HepG2 (cell line): ENCODE data around the gene NATD1. TPM values are rescaled to one million over a fixed set of nuclear protein-coding genes. Genes with fewer than 3 reads are reported as not detected.

Source experiments
- CCAR2 ChIP-seq: fragments of 200-400 bp; formaldehyde crosslinking; optimal IDR thresholded peaks from 2 replicates; pipeline ENCODE3; 2018; ENCODE audit warnings: low read depth, mild to moderate bottlenecking, low read length, moderate library complexity
- DMAP1 ChIP-seq: IDR thresholded peaks from 2 replicates; pipeline ENCODE4 v1.6.1; 2016
- ELK4 ChIP-seq: sonication (generic); formaldehyde crosslinking; IDR thresholded peaks from 2 replicates; pipeline ENCODE4 v1.9.0; 2021; ENCODE audit warnings: missing genetic modification reagents, borderline replicate concordance
- HMGXB3 ChIP-seq: sonication (generic); formaldehyde crosslinking; IDR thresholded peaks from 2 replicates; pipeline ENCODE4 v1.4.0; 2020; ENCODE audit warnings: missing genetic modification reagents, borderline replicate concordance
- KLF11 ChIP-seq: IDR thresholded peaks from 2 replicates; pipeline ENCODE4 v1.6.1; 2016; ENCODE audit warnings: missing compliant biosample characterization
- LCORL ChIP-seq, 2 experiments: fragments of 450-650 bp in 1 of 2; sonication (generic) in 1 of 2; formaldehyde crosslinking in 1 of 2; IDR thresholded peaks; 2 replicates each; pipeline versions ENCODE4 v1.5.0 to v1.6.1; 2017 to 2020; ENCODE audit warnings: antibody characterized with exemption in 1 of 2, missing genetic modification reagents in 1 of 2
- MXD1 ChIP-seq: sonication (generic); formaldehyde crosslinking; IDR thresholded peaks from 2 replicates; pipeline ENCODE4 v1.4.0; 2020; ENCODE audit warnings: mild to moderate bottlenecking, missing genetic modification reagents
- NFE2L2 ChIP-seq: fragments of 150-350 bp; IDR thresholded peaks from 2 replicates; pipeline ENCODE4 v1.6.1; 2014; ENCODE audit warnings: low read length
- NKX3-1 ChIP-seq: sonication (generic); formaldehyde crosslinking; IDR thresholded peaks from 2 replicates; pipeline ENCODE4 v1.5.0; 2020; ENCODE audit warnings: missing genetic modification reagents
- POLR2A ChIP-seq, 2 experiments: IDR thresholded peaks; 2 replicates each; pipeline ENCODE4 v1.6.1; 2011; ENCODE audit warnings: low read depth in 2 of 2, low read length in 2 of 2, mild to moderate bottlenecking in 1 of 2, moderate library complexity in 1 of 2; ENCODE audit not compliant: insufficient read depth in 1 of 2
- PRPF4 ChIP-seq: fragments of 200-400 bp; formaldehyde crosslinking; IDR thresholded peaks from 2 replicates; pipeline ENCODE4 v1.6.1; 2016; ENCODE audit warnings: low read length, low read depth; ENCODE audit not compliant: poor library complexity, severe bottlenecking
- SRF ChIP-seq: IDR thresholded peaks from 2 replicates; pipeline ENCODE4 v1.6.1; 2011; ENCODE audit warnings: mild to moderate bottlenecking, low read depth, low read length, moderate library complexity
- ZNF142 ChIP-seq: sonication (generic); formaldehyde crosslinking; IDR thresholded peaks from 2 replicates; pipeline ENCODE4 v1.4.0; 2020; ENCODE audit warnings: missing genetic modification reagents
- ZNF34 ChIP-seq: sonication (generic); formaldehyde crosslinking; IDR thresholded peaks from 2 replicates; pipeline ENCODE4 v1.4.0; 2020; ENCODE audit warnings: mild to moderate bottlenecking, missing genetic modification reagents, borderline replicate concordance
- polyA plus RNA-seq, 8 experiments: library from polyadenylated mRNA; depleted of rRNA in 3 of 8; stranded (reverse) in 7 of 8; unstranded in 1 of 8; fragments of >200 nt; fragmentation: Illumina TruSeq in 4 of 8; extraction: Trizol in 4 of 8; gene quantifications; 2 replicates each; pipeline versions ENCODE4 v1.2.1 to v1.2.3, GENCODE V29; 2011 to 2016; ENCODE audit warnings: low read depth in 4 of 8, missing spikeins in 1 of 8, mixed read lengths in 1 of 8; ENCODE audit not compliant: insufficient read depth in 1 of 8
- total RNA-seq, 5 experiments: library from RNA; depleted of rRNA; stranded (reverse); fragments of >200 nt; fragmentation: Illumina TruSeq; extraction: Trizol; gene quantifications; 2 replicates each; pipeline ENCODE4 v1.2.3, GENCODE V29; 2016; ENCODE audit warnings: low read depth in 1 of 5
- TF ChIP-seq, protein P1 (sequence below): sonication (generic); formaldehyde crosslinking; IDR thresholded peaks from 2 replicates; pipeline ENCODE4 v1.5.1; 2020; ENCODE audit warnings: mild to moderate bottlenecking, missing genetic modification reagents, borderline replicate concordance

The NATD1 gene
- total and polyA plus RNA-seq, 2 of the 13 experiments (the other 11 are each of a cell fraction or from before 2014, with no cell fraction given): 0.31 to 2.3 TPM

GRCh38 chr17:21214015-21214776 lies 39.0 kb downstream of the NATD1 start, which contains the start of gene TMEM11 (continued):
- TF ChIP-seq HMGXB3 (no peak), ELK4 (CRISPR knock-in tag) (0 out of 2 replicates have a peak, but pooled peaks have one; percentile 37), SRF (no peak), DMAP1 (CRISPR knock-in tag) (peak; percentile 77), LCORL (IDR thresholded peaks at IDR 0.05) (no peak), LCORL (CRISPR knock-in tag; IDR thresholded peaks at IDR 0.05) (peak; percentile 39; the same call in 1 of the 2 replicates), CCAR2 (no peak), ZNF142 (CRISPR knock-in tag) (peak; percentile 71), NKX3-1 (CRISPR knock-in tag) (no peak), PRPF4 (no peak), KLF11 (CRISPR knock-in tag) (0 out of 2 replicates have a peak, but pooled peaks have one; percentile 63), NFE2L2 (no peak), MXD1 (CRISPR knock-in tag) (0 out of 2 replicates have a peak, but pooled peaks have one; percentile 39), POLR2A (IDR thresholded peaks at IDR 0.05; ENCODE audit: insufficient read depth in 1 of 2, low read depth in 2 of 2, low read length in 2 of 2) (peak; percentile 70 to 71), ZNF34 (CRISPR knock-in tag) (0 out of 2 replicates have a peak, but pooled peaks have one; percentile 64)
- TF ChIP-seq, protein P1, sequence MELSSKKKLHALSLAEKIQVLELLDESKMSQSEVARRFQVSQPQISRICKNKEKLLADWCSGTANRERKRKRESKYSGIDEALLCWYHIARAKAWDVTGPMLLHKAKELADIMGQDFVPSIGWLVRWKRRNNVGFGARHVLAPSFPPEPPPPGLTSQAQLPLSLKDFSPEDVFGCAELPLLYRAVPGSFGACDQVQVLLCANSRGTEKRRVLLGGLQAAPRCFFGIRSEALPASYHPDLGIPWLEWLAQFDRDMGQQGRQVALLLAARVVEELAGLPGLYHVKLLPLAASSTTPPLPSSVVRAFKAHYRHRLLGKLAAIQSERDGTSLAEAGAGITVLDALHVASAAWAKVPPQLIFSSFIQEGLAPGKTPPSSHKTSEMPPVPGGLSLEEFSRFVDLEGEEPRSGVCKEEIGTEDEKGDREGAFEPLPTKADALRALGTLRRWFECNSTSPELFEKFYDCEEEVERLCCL: 0 out of 2 replicates have a peak, but pooled peaks have one; percentile 78
